HG03025 (cell line): ENCODE measurements around the gene CSF3.
"Not testable (repeated sequence)": the region's sequence is repeated elsewhere in the genome, so short reads cannot be mapped to it uniquely, and the experiment has no call there.

ENCODE experiments used
- ATAC-seq: cut with Tn5 transposase; IDR thresholded peaks from one replicate; pipeline ENCODE4 v1.9.1; 2021; ENCODE audit warnings: mild to moderate bottlenecking, moderate library complexity; ENCODE audit not compliant: unreplicated experiment, low FRiP score

Gene CSF3

GRCh38 chr17:39996800-39997199, 18.4 kb upstream of the CSF3 start:
- ATAC-seq = no peak

GRCh38 chr17:39997543-39997942, 17.7 kb upstream of the CSF3 start:
- ATAC-seq = no peak

- ATAC-seq = no peak
Observed at GRCh38 chr17:39999067-39999466, 16.2 kb upstream of the CSF3 start.

- no peak for ATAC-seq
Observed at GRCh38 chr17:40000161-40000560, 15.1 kb upstream of the CSF3 start.

- not testable (repeated sequence) for ATAC-seq
Observed at GRCh38 chr17:40001335-40001734, 13.9 kb upstream of the CSF3 start.

- ATAC-seq = no peak
Observed at GRCh38 chr17:40004072-40004471, 11.2 kb upstream of the CSF3 start.

DNA sequence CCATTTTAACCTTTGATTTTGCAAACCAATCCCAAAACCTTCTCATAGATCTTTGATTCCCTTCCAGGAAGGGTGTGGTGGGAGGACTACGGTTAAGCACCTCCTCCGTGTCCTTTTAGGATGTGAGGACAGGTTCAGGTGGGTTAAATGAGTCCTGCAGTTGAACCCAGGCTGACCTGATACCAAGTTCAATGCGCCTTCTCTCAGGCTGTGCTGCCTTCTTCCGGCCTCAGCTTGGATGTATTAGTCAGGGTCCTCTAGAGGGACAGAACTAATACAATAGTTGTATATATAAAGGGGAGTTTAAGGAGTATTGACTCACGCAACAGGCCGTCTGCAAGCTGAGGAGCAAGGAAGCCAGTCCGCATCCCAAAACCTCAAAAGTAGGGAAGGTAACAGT, 10.5 kb upstream of the CSF3 start:
- no peak for ATAC-seq

DNA sequence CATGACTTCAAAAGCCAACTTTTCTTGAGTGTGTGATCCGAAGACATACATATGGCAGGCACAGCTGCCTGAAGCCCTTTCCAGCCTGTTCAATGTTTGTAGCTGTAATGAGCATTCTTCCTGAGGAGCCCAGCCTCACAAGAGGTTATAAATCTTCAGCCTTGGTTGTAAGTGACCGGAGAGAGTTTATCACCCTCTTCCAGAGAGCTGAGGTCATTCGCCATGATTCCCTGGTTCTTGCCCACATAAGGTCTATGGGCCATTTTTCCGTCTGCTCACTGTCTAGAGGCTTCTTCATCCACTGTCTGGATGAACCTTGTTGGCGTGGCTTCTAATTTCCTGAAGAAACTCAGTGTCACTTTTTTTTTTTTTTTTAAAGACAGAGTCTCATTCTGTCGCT, 9.7 kb upstream of the CSF3 start:
- ATAC-seq = no peak

- ATAC-seq = not testable (repeated sequence)
Observed at GRCh38 chr17:40010946-40011500, 4.2 kb upstream of the CSF3 start.

DNA sequence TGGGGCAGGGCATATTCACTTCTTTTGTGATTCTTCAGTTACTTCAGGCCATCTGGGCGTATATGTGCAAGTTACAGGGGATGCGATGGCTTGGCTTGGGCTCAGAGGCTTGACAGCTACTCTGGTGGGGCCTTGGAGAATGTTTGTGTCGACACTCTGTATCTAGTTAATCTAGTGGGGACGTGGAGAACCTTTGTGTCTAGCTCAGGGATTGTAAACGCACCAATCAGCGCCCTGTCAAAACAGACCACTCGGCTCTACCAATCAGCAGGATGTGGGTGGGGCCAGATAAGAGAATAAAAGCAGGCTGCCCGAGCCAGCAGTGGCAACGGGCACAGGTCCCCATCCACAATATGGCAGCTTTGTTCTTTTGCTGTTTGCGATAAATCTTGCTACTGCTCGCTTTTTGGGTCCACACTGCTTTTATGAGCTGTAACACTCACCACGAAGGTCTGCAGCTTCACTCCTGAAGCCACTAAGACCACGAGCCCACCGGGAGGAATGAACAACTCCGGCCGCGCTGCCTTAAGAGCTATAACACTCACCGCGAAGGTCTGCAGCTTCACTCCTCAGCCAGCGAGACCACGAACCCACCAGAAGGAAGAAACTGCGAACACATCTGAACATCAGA, 3.1 kb upstream of the CSF3 start:
- ATAC-seq = not testable (repeated sequence)

DNA sequence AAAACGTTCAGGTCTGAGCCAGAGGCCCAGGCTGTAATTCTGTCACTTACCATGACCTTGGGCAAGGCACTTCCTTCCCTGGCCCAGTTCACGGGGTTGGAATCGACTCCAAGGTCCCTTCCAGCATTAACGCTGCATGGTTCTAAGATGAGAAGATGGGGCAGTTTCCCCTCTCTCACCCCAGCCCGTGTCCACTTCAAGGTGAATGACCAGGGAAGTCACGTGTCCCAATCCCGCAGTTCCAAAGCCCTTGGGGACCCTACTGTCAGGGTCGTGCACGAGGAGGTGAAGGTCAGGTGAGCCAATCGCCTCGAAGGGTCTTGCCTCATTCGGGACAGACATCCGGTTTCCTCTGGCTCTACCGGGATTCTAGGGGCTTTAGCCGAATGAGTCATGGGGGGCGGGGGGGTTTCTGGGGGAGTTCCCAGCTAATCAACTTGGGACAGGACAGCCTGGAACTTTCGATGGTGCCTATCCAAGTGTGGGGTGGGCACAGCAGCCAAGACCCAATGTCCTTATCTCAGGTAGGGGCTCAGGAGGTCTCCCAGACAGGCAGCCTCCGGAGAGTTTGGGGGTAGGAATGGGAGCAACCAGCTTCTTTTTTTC, 762 bp upstream of the CSF3 start:
- no peak for ATAC-seq

DNA sequence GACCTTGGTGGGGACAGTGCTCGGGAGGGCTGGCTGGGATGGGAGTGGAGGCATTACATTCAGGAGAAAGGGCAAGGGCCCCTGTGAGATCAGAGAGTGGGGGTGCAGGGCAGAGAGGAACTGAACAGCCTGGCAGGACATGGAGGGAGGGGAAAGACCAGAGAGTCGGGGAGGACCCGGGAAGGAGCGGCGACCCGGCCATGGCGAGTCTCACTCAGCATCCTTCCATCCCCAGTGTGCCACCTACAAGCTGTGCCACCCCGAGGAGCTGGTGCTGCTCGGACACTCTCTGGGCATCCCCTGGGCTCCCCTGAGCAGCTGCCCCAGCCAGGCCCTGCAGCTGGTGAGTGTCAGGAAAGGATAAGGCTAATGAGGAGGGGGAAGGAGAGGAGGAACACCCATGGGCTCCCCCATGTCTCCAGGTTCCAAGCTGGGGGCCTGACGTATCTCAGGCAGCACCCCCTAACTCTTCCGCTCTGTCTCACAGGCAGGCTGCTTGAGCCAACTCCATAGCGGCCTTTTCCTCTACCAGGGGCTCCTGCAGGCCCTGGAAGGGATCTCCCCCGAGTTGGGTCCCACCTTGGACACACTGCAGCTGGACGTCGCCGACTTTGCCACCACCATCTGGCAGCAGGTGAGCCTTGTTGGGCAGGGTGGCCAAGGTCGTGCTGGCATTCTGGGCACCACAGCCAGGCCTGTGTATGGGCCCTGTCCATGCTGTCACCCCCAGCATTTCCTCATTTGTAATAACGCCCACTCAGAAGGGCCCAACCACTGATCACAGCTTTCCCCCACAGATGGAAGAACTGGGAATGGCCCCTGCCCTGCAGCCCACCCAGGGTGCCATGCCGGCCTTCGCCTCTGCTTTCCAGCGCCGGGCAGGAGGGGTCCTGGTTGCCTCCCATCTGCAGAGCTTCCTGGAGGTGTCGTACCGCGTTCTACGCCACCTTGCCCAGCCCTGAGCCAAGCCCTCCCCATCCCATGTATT, 1.1 kb downstream of the CSF3 start:
- ATAC-seq = no peak

DNA sequence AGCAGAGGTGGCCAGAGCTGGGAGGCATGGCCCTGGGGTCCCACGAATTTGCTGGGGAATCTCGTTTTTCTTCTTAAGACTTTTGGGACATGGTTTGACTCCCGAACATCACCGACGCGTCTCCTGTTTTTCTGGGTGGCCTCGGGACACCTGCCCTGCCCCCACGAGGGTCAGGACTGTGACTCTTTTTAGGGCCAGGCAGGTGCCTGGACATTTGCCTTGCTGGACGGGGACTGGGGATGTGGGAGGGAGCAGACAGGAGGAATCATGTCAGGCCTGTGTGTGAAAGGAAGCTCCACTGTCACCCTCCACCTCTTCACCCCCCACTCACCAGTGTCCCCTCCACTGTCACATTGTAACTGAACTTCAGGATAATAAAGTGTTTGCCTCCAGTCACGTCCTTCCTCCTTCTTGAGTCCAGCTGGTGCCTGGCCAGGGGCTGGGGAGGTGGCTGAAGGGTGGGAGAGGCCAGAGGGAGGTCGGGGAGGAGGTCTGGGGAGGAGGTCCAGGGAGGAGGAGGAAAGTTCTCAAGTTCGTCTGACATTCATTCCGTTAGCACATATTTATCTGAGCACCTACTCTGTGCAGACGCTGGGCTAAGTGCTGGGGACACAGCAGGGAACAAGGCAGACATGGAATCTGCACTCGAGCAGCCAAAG, 2.3 kb downstream of the CSF3 start:
- ATAC-seq = no peak

- no peak for ATAC-seq
Observed at GRCh38 chr17:40018211-40019121, 3.2 kb downstream of the CSF3 start.

DNA sequence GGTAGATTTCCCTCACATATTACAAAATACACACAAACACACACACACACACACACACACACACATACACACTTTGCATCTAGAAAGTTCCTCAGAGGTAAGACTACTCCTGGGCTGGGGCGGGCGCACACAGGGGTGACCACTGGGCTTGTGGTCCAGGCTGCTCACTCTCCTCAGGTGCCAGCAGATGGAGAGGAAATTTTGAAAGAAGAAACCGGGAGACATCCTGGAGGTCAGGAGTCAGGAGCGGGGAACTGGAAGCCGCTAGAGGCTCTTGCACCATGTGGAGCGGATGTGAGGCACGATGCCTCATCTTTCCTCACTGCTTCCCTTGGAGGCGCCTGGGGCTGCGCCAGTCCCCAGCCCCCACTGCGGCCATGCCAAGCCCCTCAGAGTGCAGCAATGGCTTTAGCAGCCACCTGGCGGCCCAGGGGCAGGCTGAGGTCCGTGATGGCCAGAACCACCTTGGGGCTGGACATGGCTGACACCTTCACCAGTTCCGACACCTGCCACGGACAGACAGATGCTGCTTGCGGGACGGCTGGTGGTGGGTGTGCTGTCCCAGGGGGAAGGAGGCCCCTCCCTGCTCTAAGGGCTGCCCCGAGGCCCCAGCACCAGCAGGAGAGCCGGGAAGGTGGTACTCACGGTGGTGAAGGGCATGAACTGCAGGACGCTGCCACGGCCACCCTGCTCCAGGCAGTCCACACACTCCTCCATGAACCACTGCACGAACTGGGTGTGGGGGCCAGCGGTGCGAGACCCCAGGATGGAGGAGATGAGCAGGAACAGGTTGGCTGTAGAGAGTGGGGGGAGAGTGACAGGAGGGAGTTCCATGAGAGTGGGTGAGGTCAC, 4.1 kb downstream of the CSF3 start:
- no peak for ATAC-seq

- ATAC-seq = no peak
Observed at GRCh38 chr17:40020146-40020545, 4.9 kb downstream of the CSF3 start.

DNA sequence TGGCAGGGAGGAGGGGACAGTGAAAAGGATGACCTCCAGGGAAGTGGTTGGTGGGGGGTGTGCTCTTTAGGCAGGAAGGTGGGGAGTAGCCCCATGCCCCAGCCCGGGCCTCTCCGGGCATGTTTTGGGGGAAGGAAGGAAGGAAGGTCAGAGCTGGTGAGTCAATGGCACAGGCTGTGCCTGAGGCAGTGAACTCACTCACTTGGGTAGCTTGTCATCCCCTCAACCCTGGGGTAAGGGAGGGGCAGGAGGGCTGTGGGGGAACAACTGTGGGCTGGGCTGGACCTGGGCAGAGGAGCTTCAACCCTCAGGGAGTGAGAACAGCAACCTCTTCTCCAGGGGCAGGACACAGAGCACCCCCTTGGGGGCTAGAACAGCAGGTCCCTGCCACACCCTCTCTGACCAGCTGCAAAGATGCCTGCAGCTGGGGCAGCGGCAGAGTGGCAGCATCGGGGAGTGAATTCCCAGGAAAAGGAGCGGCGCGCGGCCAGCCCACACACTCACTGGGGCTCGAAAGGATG, 6.3 kb downstream of the CSF3 start:
- no peak for ATAC-seq

DNA sequence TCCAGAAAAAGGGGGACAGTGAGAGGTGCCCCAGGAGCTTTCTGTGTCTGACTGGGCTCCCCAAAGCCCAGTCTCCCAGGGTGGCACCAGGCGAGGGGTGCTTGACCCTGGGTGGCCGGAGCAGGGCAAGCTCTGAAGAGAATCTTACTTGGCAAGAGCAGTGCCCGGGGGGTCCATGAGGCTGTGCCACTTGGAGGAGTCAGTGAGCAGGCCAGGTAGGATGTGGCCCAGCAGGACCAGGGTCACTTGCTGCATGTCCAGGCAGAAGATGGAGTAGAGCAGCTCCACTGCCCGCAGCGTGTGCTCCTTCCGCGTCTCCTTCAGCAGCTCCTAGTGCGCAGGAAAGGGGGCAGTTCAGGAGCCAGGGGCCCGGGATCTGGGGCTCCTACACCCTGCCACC, 7.3 kb downstream of the CSF3 start:
- no peak for ATAC-seq
